ENCODE data around the gene ERGIC1.

The ERGIC1 gene

GRCh38 chr5:172840432-172841154 lies 6.5 kb downstream of the ERGIC1 start:
- no peak for DNase-seq
- Mint-ChIP-seq H3K27ac (no peak overlapping the region), H3K27me3 (ENCODE audit: low read depth, poor library complexity) (peaks cover 6% of the 10 kb centered on the region), H3K4me3 (no peak overlapping the region), H3K36me3 (ENCODE audit: low read depth) (peaks cover 18% of the 10 kb centered on the region), H3K4me1 (peaks cover 48% of the 10 kb centered on the region), H3K9me3 (no peaks in the 10 kb centered on the region)
- TF ChIP-seq CTCF (IDR thresholded peaks at IDR 0.05): no peak

GRCh38 chr5:172841256-172841655 lies 7.2 kb downstream of the ERGIC1 start:
- peaks cover 9% of the 10 kb centered on the region for H3K27me3 Mint-ChIP-seq (ENCODE audit: low read depth, poor library complexity)
- no peaks in the 10 kb centered on the region for H3K9me3 Mint-ChIP-seq
- H3K36me3 Mint-ChIP-seq (ENCODE audit: low read depth): peaks cover 18% of the 10 kb centered on the region
- no peak overlapping the region for H3K4me3 Mint-ChIP-seq
- no peak for DNase-seq
- H3K4me1 Mint-ChIP-seq: peaks cover 43% of the 10 kb centered on the region
- no peak for TF ChIP-seq CTCF (IDR thresholded peaks at IDR 0.05)
- H3K27ac Mint-ChIP-seq: no peak overlapping the region

GRCh38 chr5:172843825-172844576 lies 9.9 kb downstream of the ERGIC1 start:
- peaks cover 9% of the 10 kb centered on the region for H3K27me3 Mint-ChIP-seq (ENCODE audit: low read depth, poor library complexity)
- H3K27ac Mint-ChIP-seq: no peak overlapping the region
- H3K4me1 Mint-ChIP-seq: peaks cover 44% of the 10 kb centered on the region

GRCh38 chr5:172844577-172844838 lies 10.5 kb downstream of the ERGIC1 start:
- TF ChIP-seq CTCF (IDR thresholded peaks at IDR 0.05): no peak
- no peak overlapping the region for H3K4me3 Mint-ChIP-seq
- DNase-seq: no peak
- H3K36me3 Mint-ChIP-seq (ENCODE audit: low read depth): peaks cover 18% of the 10 kb centered on the region
- no peak overlapping the region for H3K27ac Mint-ChIP-seq
- peaks cover 46% of the 10 kb centered on the region for H3K4me1 Mint-ChIP-seq
- H3K27me3 Mint-ChIP-seq (ENCODE audit: low read depth, poor library complexity): peaks cover 9% of the 10 kb centered on the region
- H3K9me3 Mint-ChIP-seq: no peaks in the 10 kb centered on the region

More at GRCh38 chr5:172843825-172844576, 9.9 kb downstream of the ERGIC1 start:
- no peaks in the 10 kb centered on the region for H3K9me3 Mint-ChIP-seq
- no peak for DNase-seq
- H3K36me3 Mint-ChIP-seq (ENCODE audit: low read depth): peaks cover 18% of the 10 kb centered on the region
- no peak for TF ChIP-seq CTCF (IDR thresholded peaks at IDR 0.05)
- no peak overlapping the region for H3K4me3 Mint-ChIP-seq

- no peak overlapping the region for H3K4me3 Mint-ChIP-seq
- H3K27ac Mint-ChIP-seq: no peak overlapping the region
- no peak for DNase-seq
- peaks cover 9% of the 10 kb centered on the region for H3K27me3 Mint-ChIP-seq (ENCODE audit: low read depth, poor library complexity)
- H3K36me3 Mint-ChIP-seq (ENCODE audit: low read depth): peaks cover 18% of the 10 kb centered on the region
- H3K9me3 Mint-ChIP-seq: no peaks in the 10 kb centered on the region
- TF ChIP-seq CTCF (IDR thresholded peaks at IDR 0.05): no peak
- H3K4me1 Mint-ChIP-seq: peaks cover 45% of the 10 kb centered on the region
Observed at GRCh38 chr5:172845154-172845553, 11.1 kb downstream of the ERGIC1 start.

GRCh38 chr5:172845576-172845975 lies 11.5 kb downstream of the ERGIC1 start:
- H3K36me3 Mint-ChIP-seq (ENCODE audit: low read depth): peaks cover 18% of the 10 kb centered on the region
- H3K4me1 Mint-ChIP-seq: peaks cover 45% of the 10 kb centered on the region
- DNase-seq: no peak
- H3K4me3 Mint-ChIP-seq: no peak overlapping the region
- no peaks in the 10 kb centered on the region for H3K9me3 Mint-ChIP-seq
- no peak for TF ChIP-seq CTCF (IDR thresholded peaks at IDR 0.05)
- peaks cover 9% of the 10 kb centered on the region for H3K27me3 Mint-ChIP-seq (ENCODE audit: low read depth, poor library complexity)
- H3K27ac Mint-ChIP-seq: no peak overlapping the region

Data from nephron progenitor cell (in vitro differentiated cells).